Astrocyte of the cerebellum (primary cell): ENCODE results near the gene VSIG10L.

Source experiments
- DNase-seq: peaks from one replicate; pipeline ENCODE4 v3.0.0-alpha.2; 2011; ENCODE audit warnings: low read depth
- H3K4me3 ChIP-seq: 2 replicates; pipeline ENCODE4 v1.5.1; 2011; ENCODE audit warnings: mild to moderate bottlenecking, low read depth, low read length, moderate library complexity
- in situ Hi-C: cut with HindIII; loops from 2 replicates; pipeline ENCODE4 v1.10.0; 2017; ENCODE audit warnings: low sequenced_read_pairs
- TF ChIP-seq, protein P1 (sequence below): IDR thresholded peaks from 2 replicates; pipeline ENCODE4 v1.5.1; 2012; ENCODE audit warnings: low read length, low read depth, moderate library complexity, mild to moderate bottlenecking; ENCODE audit errors: missing control alignments

VSIG10L gene

GRCh38 chr19:51370230-51370629 is 28.3 kb upstream of the VSIG10L start:
- in situ Hi-C loops = no loop called here
- TF ChIP-seq, protein P1, sequence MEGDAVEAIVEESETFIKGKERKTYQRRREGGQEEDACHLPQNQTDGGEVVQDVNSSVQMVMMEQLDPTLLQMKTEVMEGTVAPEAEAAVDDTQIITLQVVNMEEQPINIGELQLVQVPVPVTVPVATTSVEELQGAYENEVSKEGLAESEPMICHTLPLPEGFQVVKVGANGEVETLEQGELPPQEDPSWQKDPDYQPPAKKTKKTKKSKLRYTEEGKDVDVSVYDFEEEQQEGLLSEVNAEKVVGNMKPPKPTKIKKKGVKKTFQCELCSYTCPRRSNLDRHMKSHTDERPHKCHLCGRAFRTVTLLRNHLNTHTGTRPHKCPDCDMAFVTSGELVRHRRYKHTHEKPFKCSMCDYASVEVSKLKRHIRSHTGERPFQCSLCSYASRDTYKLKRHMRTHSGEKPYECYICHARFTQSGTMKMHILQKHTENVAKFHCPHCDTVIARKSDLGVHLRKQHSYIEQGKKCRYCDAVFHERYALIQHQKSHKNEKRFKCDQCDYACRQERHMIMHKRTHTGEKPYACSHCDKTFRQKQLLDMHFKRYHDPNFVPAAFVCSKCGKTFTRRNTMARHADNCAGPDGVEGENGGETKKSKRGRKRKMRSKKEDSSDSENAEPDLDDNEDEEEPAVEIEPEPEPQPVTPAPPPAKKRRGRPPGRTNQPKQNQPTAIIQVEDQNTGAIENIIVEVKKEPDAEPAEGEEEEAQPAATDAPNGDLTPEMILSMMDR = no peak
- no peak for DNase-seq
- H3K4me3 ChIP-seq = no peak overlapping the region

DNA sequence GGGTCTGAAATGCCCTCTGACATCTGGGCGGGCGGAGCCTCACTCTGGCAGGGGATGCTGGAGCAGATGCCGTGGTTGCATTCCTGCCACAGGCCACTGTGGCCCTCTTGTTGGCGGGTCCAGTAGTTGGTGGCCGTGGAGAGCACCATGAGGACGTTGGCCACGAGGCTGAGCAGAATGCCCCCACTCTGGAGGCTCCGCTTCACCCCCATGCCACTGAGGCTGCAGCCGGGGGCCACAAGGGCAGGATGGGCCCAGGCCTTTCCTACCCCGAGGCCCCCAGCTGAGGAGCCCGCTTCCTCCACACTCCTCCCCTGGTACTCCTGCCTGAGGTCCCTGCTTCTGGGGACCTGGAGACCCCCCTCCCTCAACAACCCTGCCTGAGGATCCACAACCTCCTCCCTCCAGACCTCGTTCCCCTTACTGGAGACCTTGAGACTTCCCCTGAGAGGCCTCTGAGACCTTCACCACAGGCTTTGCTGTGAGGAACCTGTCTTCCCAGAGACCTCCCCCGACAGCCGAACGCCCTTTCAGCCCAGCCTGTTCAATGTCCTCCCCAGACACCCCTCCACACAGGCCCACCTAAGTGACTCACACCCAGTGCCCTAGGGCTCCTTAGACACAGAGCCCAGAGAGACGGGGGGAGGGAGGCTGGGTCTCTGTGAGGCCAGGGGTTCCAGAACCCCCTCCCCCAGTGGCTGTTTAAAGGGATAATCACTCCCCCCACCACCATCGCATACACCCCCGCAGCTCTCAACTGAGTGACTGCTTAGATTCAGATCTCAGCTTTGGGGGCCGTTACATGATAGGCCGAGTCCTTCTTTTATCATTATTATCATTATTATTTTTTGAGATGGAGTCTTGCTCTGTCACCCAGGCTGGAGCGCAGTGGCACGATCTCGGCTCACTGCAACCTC is 26.7 kb upstream of the VSIG10L start, which contains the start of gene CLDND2:
TSS of gene CLDND2 (minus strand) at position 638 of the 917 bp plus-strand sequence. CDS start at position 212, 426 bp downstream.
- H3K4me3 ChIP-seq = peak within 1 kb of the TSS; percentile 63
- DNase-seq = no peak
- in situ Hi-C loops = no loop called here
- TF ChIP-seq, protein P1 = no peak

DNA sequence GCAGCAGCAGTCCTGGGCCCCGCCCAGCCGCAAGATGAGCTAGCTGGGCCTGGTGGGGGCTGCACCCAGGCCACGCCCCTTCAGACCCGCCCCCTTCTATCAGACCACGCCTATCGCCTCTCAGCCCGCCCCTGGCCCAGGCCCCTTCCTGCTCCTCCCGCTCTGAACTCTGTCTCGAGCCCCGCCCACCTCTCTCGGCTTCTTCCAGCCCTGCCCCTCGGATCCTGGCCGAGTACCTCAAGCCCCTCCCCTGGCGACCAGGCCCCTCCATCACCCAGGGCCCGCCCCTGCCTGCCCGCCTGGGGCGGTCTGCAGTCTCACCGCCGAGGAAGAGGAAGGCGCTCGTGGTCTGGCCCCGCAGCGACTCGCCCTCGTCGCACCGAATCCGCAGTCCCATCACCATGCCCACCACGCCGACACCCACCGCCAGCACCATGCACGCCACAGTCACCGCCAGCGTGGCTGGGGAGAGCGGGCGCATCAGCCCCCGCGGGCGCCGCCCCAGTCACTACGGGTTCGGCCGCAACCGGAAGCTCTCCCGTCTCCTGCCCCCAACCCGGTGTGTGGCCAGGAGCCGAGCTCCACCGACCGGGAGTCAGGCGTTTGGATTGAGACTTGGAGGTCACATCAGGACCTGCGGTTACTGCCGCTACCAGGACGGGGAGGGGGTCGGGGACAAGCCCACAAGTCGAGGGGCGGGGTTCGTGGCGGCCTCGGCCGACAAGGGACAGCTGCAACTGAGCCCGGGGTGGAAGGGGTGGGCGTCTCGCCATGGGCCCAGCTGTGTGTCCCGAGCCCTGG is 25.8 kb upstream of the VSIG10L start:
- DNase-seq = peak; percentile 95
- peak overlapping the region; percentile 63 for H3K4me3 ChIP-seq
- TF ChIP-seq, protein P1 = no peak
- in situ Hi-C loops = no loop called here

DNA sequence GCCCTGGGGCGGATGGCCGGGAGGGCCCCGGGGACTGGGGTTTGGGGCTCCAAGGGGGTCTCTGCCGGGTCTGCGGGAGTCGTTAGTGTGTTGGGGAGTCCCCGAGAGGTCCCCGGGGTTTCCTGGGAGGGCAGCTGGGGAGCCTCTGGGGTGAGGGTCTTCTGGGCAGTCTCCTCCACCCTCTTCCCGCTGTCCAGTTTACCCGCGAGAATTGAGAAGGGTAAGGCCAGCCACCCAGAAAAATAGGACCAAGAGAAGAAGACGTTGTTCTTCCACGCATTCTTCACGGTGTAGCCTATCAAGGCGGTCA is 25.3 kb upstream of the VSIG10L start:
- in situ Hi-C loops = no loop called here
- peak overlapping the region; percentile 63 for H3K4me3 ChIP-seq
- TF ChIP-seq, protein P1 = no peak
- no peak for DNase-seq

GRCh38 chr19:51366389-51367254 is 24.7 kb upstream of the VSIG10L start:
- TF ChIP-seq, protein P1 = no peak
- DNase-seq = peak; percentile 92
- peak overlapping the region; percentile 63 for H3K4me3 ChIP-seq
- in situ Hi-C loops = no loop called here

DNA sequence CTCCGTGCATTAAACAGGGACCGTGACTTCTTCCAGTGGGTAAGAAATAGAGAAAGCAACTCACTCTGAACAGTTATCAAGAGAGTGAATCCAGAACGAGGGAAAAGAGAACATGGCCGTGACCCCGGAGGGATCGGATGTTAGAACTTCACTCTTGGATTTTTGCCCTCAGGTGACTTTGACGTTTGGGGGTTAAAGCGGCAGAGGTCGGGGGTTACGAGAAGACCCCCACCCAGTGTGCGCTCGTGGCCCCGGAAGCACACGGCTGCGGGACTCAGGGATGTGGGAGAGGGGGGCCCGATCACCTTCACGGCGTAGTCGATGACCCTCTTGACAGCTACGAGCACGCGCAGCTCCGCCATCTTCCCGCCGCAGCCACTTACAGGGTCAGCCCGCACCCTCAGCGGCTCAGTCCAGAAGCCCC is 24.0 kb upstream of the VSIG10L start, which contains the start of gene ETFB:
TSS of gene ETFB (minus strand) at position 424 of the 424 bp plus-strand sequence. CDS start at position 362, 62 bp downstream.
- in situ Hi-C loops = no loop called here
- TF ChIP-seq, protein P1 = peak; percentile 2
- no peak for DNase-seq
- H3K4me3 ChIP-seq = peak within 1 kb of the TSS; percentile 63
